SJCRH30 (cell line): ENCODE measurements around the gene IL10RA. TPM values are rescaled to one million over a fixed set of nuclear protein-coding genes. Genes with fewer than 3 reads are reported as not detected.

Experiments used
- DNase-seq, 2 experiments: peaks; one replicate each; pipeline ENCODE4 v3.0.0-alpha.2; 2015 to 2020
- H3K27ac ChIP-seq: fragments of 250-450 bp; sonication (Bioruptor Pico); 2 replicates; pipeline ENCODE4 v1.5.1; 2020; ENCODE audit warnings: mild to moderate bottlenecking, moderate library complexity
- H3K27me3 ChIP-seq: fragments of 250-450 bp; sonication (Bioruptor Pico); 2 replicates; pipeline ENCODE4 v1.5.1; 2020; ENCODE audit warnings: mild to moderate bottlenecking, moderate library complexity
- H3K36me3 ChIP-seq: fragments of 250-450 bp; sonication (Bioruptor Pico); 2 replicates; pipeline ENCODE4 v1.5.1; 2020; ENCODE audit warnings: mild to moderate bottlenecking, moderate library complexity
- H3K4me1 ChIP-seq: fragments of 250-450 bp; sonication (Bioruptor Pico); 2 replicates; pipeline ENCODE4 v1.5.1; 2020; ENCODE audit warnings: mild to moderate bottlenecking, moderate library complexity
- H3K4me3 ChIP-seq: fragments of 250-450 bp; sonication (Bioruptor Pico); 2 replicates; pipeline ENCODE4 v1.5.1; 2020; ENCODE audit warnings: mild to moderate bottlenecking, moderate library complexity
- H3K9me3 ChIP-seq: fragments of 250-450 bp; sonication (Bioruptor Pico); replicated peaks from 2 replicates; pipeline ENCODE4 v1.5.1; 2020; ENCODE audit warnings: mild to moderate bottlenecking, moderate library complexity
- total RNA-seq: library from RNA; depleted of rRNA; stranded (reverse); fragments of >200 nt; shearing (Covaris generic); gene quantifications from 2 replicates; pipeline ENCODE4 v1.2.3, GENCODE V29; 2014; rRNA removed

IL10RA gene
- total RNA-seq, 1 experiment from 2014 or later, result not detected

DNA sequence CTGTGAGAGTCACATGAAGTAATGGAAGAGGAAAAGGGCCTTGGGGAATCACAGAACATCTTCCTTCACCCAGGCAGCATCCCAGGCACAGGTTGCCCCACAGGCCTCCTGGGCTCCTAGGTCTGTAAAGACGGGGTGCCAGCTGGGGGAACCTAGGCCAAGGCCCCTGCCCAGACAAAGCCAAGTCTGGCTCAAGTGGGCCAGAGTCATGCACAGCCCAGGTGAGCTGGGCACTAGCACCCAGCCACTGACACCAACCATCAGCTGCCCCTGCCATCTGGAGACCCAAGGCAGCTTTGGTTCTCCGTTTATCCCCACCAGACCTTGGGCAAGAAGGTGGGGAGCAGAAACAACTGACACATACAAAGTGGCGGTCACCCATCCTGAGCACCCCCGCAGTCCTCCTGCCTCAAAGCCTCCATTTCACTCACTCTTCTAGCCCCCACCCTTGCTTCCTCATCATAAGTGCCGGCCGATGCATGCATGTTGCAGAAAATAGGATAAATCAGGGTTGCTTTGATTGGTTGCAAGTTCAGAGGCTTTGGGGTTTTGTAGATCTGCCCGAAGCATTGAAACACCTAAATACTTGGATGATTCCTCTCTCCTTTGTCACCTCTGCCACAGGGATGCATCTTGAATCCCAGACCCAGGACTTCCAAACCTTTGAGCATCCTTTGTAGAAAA is 64.2 kb downstream of the IL10RA start:
- H3K27me3 ChIP-seq, result no peaks in the 10 kb centered on the region

More for the DNA sequence above, 64.2 kb downstream of the IL10RA start:
- Histone ChIP-seq H3K9me3 (no peaks in the 10 kb centered on the region), H3K4me1 (no peaks in the 10 kb centered on the region), H3K36me3 (no peaks in the 10 kb centered on the region), H3K27ac (no peak overlapping the region), H3K4me3 (no peak overlapping the region)
- DNase-seq, result no peak

Other genes starting within 250 kb of the IL10RA start
- gene DSCAML1, start 189.2 kb upstream of the IL10RA start, total RNA-seq, result not detected in 2 replicates
- 0.14 and 0.15 TPM in 2 replicates for gene FXYD2, start 161.7 kb upstream of the IL10RA start, total RNA-seq
- 86.9 and 90.1 TPM in 2 replicates for gene FXYD6, start 109.7 kb upstream of the IL10RA start, total RNA-seq
- not detected in 2 replicates for gene TMPRSS13, start 57.0 kb upstream of the IL10RA start, total RNA-seq
- gene TMPRSS4, start 90.7 kb downstream of the IL10RA start, total RNA-seq, result not detected in 2 replicates
- gene SMIM35, start 100.6 kb downstream of the IL10RA start, total RNA-seq, result not detected in 2 replicates
- not detected in 2 replicates for gene SCN4B, start 166.4 kb downstream of the IL10RA start, total RNA-seq
- gene SCN2B, start 190.2 kb downstream of the IL10RA start, total RNA-seq, result not detected in 2 replicates
- gene JAML, start 238.6 kb downstream of the IL10RA start, total RNA-seq, result not detected in 2 replicates